Esophagus squamous epithelium (tissue), 5 donors: Measurements from ENCODE around the gene PIM1. TPM values are rescaled to one million over a fixed set of nuclear protein-coding genes. Genes with fewer than 3 reads are reported as not detected.

Source experiments
- DNase-seq: peaks from one replicate; lab custom pipeline; 2025; lab: John Stamatoyannopoulos, UW
- H3K27ac ChIP-seq, 4 donors: fragments of 200-600 bp; sonication (generic); one replicate each; pipeline ENCODE4 v1.5.1; 2016 to 2019; ENCODE audit warnings: mild to moderate bottlenecking in 1 of 4
- H3K27me3 ChIP-seq, 4 donors: fragments of 200-600 bp; sonication (generic); 1 replicate in 3 of 4; 2 replicates in 1 of 4; pipeline versions ENCODE4 v1.5.1 to v1.6.0; 2017 to 2021; ENCODE audit warnings: antibody characterized with exemption in 1 of 4
- H3K36me3 ChIP-seq, 3 donors: fragments of 200-600 bp; sonication (generic); one replicate each; pipeline ENCODE4 v1.5.1; 2016 to 2019
- H3K4me1 ChIP-seq, 3 donors: fragments of 200-600 bp; sonication (generic); one replicate each; pipeline ENCODE4 v1.5.1; 2017 to 2019
- H3K4me3 ChIP-seq, 4 donors: fragments of 200-600 bp; sonication (generic); 1 replicate in 3 of 4; 2 replicates in 1 of 4; pipeline ENCODE4 v1.5.1; 2016 to 2019; ENCODE audit warnings: mild to moderate bottlenecking in 2 of 4, moderate library complexity in 1 of 4
- H3K9me3 ChIP-seq, 3 donors: fragments of 200-600 bp; sonication (generic); one replicate each; pipeline ENCODE4 v1.5.1; 2016 to 2019
- CTCF ChIP-seq, 6 experiments: fragments of 450-650 bp in 4 of 6; fragments of 200-600 bp in 2 of 6; sonication (generic) in 2 of 6; IDR thresholded peaks; one replicate each; pipeline ENCODE4 v1.5.1; 2016 to 2019; ENCODE audit warnings: antibody characterized with exemption in 6 of 6, mild to moderate bottlenecking in 4 of 6, moderate library complexity in 4 of 6
- POLR2A ChIP-seq, 4 donors: fragments of 450-650 bp; IDR thresholded peaks; one replicate each; pipeline ENCODE4 v1.6.1; 2017; ENCODE audit warnings: antibody characterized with exemption in 4 of 4, mild to moderate bottlenecking in 4 of 4, moderate library complexity in 3 of 4
- WGBS, 2 donors: methylation state at CpG; one replicate each; pipeline ENCODE4 v1.1.5; 2018; 5-methylcytosine and 5-hydroxymethylcytosine counted together
- intact Hi-C: fragments of 100-400 bp; cut with DNase I; formaldehyde crosslinking; loops from one replicate; pipeline ENCODE4 v1.15.0; 2022
- total RNA-seq, 4 donors: library from RNA; depleted of rRNA; stranded (reverse); fragments of >200 nt; gene quantifications; one replicate each; pipeline ENCODE4 v1.1.0, GENCODE V29; 2016
- donor health status: DM: yes; HTN: yes; CAD: no.

The PIM1 gene
- total RNA-seq, 4 donors from 2014 or later = 57.3 to 206 (median 96.6) TPM

- TF ChIP-seq POLR2A (IDR thresholded peaks at IDR 0.05) (peak in 1 of 4 donors; percentile 53), CTCF (IDR thresholded peaks at IDR 0.05) (peak; percentile 94 to 99 (median 98))
- 11 to 15% methylated on average over 14 to 17 of the region's 17 CpGs for WGBS, 2 donors
- H3K36me3 ChIP-seq = peaks cover 13 to 40% (median 25%) of the 10 kb centered on the region in 3 donors
- intact Hi-C loops = loop anchor here (2.0 to 10.0 kb wide), 2 partner anchors 115 to 147 kb away; no protein-coding TSS in a partner anchor
- H3K27me3 ChIP-seq = no peaks in the 10 kb centered on the region
- peaks cover 12 to 74% (median 23%) of the 10 kb centered on the region in 3 donors for H3K4me1 ChIP-seq
- peak overlapping the region; percentile 67 to 90 (median 86) for H3K4me3 ChIP-seq
- peak overlapping the region; percentile 95 to 98 (median 96) for H3K27ac ChIP-seq
- peak; percentile 71 for DNase-seq
- no peaks in the 10 kb centered on the region for H3K9me3 ChIP-seq
These were observed 2.2 kb downstream of the PIM1 start for GRCh38 chr6:37171970-37172812.

- intact Hi-C loops = loop anchor here (10.0 kb wide), 1 partner anchor 148 kb away; no protein-coding TSS in a partner anchor
- Histone ChIP-seq H3K36me3 (peaks cover 13 to 40% (median 25%) of the 10 kb centered on the region in 3 donors), H3K4me1 (peaks cover 12 to 80% (median 23%) of the 10 kb centered on the region in 3 donors), H3K27ac (peak overlapping the region; percentile 95 to 98 (median 96)), H3K4me3 (peak overlapping the region; percentile 67 to 90 (median 86)), H3K27me3 (no peaks in the 10 kb centered on the region), H3K9me3 (no peaks in the 10 kb centered on the region)
- TF ChIP-seq CTCF (IDR thresholded peaks at IDR 0.05) (no peak), POLR2A (IDR thresholded peaks at IDR 0.05) (no peak)
- no peak for DNase-seq
- WGBS, 2 donors = 70 to 85% methylated on average over 7 of the region's 7 CpGs
These were observed 3.0 kb downstream of the PIM1 start for GRCh38 chr6:37172912-37173492.

DNA sequence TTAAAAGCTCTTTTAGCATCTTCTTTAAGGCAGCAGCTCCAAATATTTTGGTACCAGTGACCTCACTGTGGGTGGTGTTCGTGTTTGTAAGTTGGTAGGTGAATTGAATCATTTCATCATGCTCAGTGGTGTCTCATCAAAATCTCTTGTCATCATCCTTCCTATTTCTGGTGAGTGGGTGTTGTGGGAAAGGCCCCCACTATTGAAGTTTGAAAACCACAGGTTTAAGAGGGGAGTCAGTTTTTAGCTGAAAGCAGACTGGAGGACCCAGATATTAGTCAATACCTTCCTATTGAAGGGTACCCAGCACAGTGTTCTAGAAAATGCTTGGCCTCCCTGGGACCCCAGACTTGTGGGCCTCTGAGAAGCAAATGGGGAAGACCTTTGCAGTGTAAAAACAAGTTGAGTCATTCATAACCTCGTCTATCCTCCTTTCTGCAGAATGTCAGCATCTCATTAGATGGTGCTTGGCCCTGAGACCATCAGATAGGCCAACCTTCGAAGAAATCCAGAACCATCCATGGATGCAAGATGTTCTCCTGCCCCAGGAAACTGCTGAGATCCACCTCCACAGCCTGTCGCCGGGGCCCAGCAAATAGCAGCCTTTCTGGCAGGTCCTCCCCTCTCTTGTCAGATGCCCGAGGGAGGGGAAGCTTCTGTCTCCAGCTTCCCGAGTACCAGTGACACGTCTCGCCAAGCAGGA, 3.7 kb downstream of the PIM1 start:
- peak overlapping the region; percentile 67 to 90 (median 86) for H3K4me3 ChIP-seq
- H3K36me3 ChIP-seq = peaks cover 13 to 40% (median 25%) of the 10 kb centered on the region in 3 donors
- intact Hi-C loops = loop anchor here (10.0 kb wide), 1 partner anchor 149 kb away; no protein-coding TSS in a partner anchor
- TF ChIP-seq CTCF (IDR thresholded peaks at IDR 0.05) (no peak), POLR2A (IDR thresholded peaks at IDR 0.05) (no peak)
- H3K27me3 ChIP-seq = no peaks in the 10 kb centered on the region
- no peaks in the 10 kb centered on the region for H3K9me3 ChIP-seq
- peaks cover 12 to 74% (median 18%) of the 10 kb centered on the region in 3 donors for H3K4me1 ChIP-seq
- no peak for DNase-seq
- 55 to 84% methylated on average over 5 to 6 of the region's 9 CpGs for WGBS, 2 donors
- peak overlapping the region; percentile 95 to 98 (median 96) for H3K27ac ChIP-seq

GRCh38 chr6:37174196-37174514, 4.2 kb downstream of the PIM1 start:
- peak overlapping the region; percentile 67 to 90 (median 86) for H3K4me3 ChIP-seq
- peaks cover 13 to 40% (median 25%) of the 10 kb centered on the region in 3 donors for H3K36me3 ChIP-seq
- WGBS, 2 donors = 71 to 85% methylated on average over 2 to 3 of the region's 3 CpGs
- intact Hi-C loops = loop anchor here (10.0 kb wide), 1 partner anchor 149 kb away; no protein-coding TSS in a partner anchor
- H3K27me3 ChIP-seq = no peaks in the 10 kb centered on the region
- peak overlapping the region; percentile 95 to 98 (median 96) for H3K27ac ChIP-seq
- H3K4me1 ChIP-seq = peaks cover 7 to 68% (median 15%) of the 10 kb centered on the region in 3 donors
- DNase-seq = no peak
- H3K9me3 ChIP-seq = no peaks in the 10 kb centered on the region
- no peak for TF ChIP-seq POLR2A (IDR thresholded peaks at IDR 0.05)
- no peak for TF ChIP-seq CTCF (IDR thresholded peaks at IDR 0.05)
